GM21786 (cell line): Measurements from ENCODE around the gene PAK3.

Source experiments
- ATAC-seq: cut with Tn5 transposase; IDR thresholded peaks from one replicate; pipeline ENCODE4 v1.9.1; 2021; ENCODE audit not compliant: unreplicated experiment

The PAK3 gene

DNA sequence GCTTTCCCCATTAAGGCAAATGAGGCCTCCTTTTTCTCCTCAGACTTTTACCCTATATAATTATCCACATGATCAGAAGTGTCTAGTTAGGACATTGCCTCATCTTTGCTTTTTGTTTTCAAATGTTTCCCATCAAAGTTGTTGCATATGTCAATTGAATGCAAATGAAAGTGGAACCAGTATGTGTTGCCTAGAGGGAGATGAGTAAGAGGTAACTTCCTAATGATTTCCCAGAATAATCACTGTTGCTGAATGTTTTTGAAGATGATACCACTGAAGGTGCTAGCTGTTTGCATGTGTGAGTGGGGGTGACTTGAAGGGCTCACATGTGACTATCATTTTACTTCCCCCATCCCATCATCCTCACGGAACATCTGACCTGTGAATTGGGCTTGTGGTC lies 33.9 kb downstream of the PAK3 start:
- ATAC-seq: no peak

DNA sequence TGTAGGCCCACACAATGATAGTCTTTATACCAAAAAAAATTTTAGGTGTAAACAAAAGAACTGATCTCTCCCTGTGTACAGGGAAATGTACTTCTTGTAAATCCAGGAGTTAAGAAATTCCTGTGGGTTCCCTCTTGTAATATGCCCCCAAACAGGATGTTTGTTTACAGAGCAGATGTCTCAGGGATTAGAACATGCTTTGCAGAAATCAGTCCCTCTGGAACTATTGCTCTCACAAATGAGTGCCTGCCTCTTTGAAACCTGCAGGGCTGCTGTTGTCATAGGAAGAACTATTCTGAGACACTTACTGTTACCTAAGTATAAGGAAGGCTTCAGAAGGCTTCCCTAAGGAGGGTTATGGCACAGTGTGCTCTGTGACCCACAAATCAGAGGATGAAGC lies 35.6 kb downstream of the PAK3 start:
- no peak for ATAC-seq

- no peak for ATAC-seq
These were observed 37.4 kb downstream of the PAK3 start for GRCh38 chrX:111133389-111133788.

DNA sequence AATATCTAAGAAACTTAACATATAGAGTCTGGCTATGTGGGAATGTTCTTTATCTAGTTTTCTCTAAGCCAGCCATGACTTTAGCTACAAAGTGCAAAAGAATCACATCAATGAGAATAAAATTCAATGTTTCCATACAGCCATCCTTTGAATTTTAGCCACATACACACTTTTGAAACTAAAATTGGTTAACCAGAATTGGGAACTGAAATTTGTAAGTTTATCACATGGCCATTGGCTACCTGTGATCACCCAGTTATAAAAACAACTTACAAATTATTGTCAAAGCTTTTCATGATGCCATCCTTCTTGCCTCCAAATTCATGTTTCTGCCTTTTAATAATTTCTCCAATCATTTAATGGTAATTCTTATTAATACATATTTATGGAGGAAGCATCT lies 49.9 kb downstream of the PAK3 start:
- ATAC-seq: no peak

DNA sequence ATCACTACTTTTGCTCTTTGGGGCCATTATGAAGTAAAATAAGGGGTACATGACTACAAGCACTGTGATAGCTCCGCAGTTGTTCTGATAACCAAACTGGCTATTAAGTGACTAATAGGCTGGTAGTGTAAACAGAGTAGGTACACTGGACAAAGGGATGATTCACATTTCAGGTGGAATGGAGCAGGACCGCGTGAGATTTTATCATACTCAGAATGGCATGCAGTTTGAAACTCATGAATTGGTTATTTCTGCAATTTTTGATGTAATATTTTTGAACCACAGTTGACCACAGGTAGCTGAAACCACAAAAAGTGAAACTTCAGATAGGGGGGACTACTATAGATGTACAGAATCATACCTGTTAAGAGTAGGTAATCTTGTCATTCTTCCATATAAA lies 55.8 kb downstream of the PAK3 start:
- no peak for ATAC-seq

GRCh38 chrX:111159232-111159631 lies 63.2 kb downstream of the PAK3 start:
- ATAC-seq: no peak

- ATAC-seq: no peak
These were observed 68.7 kb downstream of the PAK3 start for GRCh38 chrX:111164728-111165127.

- ATAC-seq: no peak
These were observed 69.9 kb downstream of the PAK3 start for GRCh38 chrX:111165902-111166301.

GRCh38 chrX:111167334-111167733 lies 71.3 kb downstream of the PAK3 start:
- ATAC-seq: no peak

- ATAC-seq: no peak
These were observed 72.3 kb downstream of the PAK3 start for GRCh38 chrX:111168314-111168713.

- no peak for ATAC-seq
These were observed 73.2 kb downstream of the PAK3 start for GRCh38 chrX:111169141-111169540.

DNA sequence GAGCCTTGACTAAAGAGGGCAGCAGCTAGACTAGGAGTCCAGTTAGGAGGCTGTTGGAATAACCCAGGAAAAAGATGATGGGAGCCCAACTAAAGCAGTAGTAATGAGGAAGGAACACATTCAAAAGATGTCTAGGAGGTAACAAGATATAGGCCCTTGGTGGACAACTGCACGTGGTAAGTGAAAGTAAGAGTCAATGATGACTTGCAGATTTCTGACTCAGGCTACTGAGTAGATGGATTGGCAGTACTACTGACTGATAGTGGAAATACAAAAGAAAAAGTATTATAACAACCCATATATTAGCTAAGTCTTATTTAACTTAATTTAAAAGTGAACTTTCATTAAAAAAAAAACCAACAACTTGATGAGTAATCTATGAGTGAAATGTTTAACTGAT lies 74.0 kb downstream of the PAK3 start:
- ATAC-seq: no peak

GRCh38 chrX:111180750-111181240 lies 84.8 kb downstream of the PAK3 start:
- ATAC-seq: no peak

GRCh38 chrX:111181951-111182350 lies 86.0 kb downstream of the PAK3 start:
- ATAC-seq: no peak

GRCh38 chrX:111182997-111183396 lies 87.0 kb downstream of the PAK3 start:
- no peak for ATAC-seq

- ATAC-seq: no peak
These were observed 95.6 kb downstream of the PAK3 start for GRCh38 chrX:111191598-111191997.

DNA sequence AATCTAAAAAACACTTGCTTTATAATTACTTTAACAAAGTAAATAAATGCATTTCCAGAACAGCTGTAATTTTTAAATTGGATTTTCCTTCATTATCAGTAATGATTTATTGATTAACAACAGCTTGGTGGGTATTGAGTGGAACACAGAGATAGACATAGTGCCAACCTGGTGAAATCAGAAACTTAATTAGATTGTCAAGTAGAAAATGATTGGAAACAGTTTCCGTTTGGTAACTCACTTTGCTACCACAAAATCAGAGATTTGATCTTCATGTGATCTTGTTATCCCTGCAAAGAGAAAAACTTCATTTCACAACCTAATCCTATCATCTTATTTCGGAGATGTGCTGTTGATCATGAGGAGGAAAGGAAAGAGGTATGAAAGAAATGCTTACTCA lies 103.5 kb downstream of the PAK3 start:
- ATAC-seq: no peak

GRCh38 chrX:111200327-111200726 lies 104.3 kb downstream of the PAK3 start:
- ATAC-seq: no peak

GRCh38 chrX:111207851-111208250 lies 111.9 kb downstream of the PAK3 start:
- no peak for ATAC-seq

- ATAC-seq: no peak
These were observed 120.4 kb downstream of the PAK3 start for GRCh38 chrX:111216293-111216801.

DNA sequence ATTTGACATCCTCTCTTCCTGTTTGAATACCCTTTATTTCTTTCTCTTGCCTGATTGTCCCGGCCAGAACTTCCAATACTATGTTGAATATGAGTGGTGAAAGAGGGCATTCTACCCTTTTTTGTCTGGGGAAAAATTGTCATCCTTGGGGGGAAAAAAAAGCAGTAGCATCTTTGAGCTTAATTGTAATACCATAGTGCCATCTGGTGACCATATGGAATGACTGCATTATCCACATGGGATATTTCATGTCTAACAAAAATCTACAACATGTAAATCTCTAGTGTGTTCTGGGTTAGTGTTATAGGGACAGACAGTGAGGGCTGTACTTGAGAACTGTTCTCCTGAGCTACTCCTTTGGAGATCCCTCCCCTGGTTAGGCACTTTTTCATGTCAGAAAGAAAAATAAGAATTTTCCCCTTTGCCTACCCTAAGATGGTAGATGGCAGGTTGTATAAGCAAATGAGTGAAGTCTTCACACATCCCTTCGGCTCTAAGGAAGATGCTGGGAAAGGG lies 148.3 kb downstream of the PAK3 start:
- no peak for ATAC-seq

GRCh38 chrX:111254896-111255693 lies 159.1 kb downstream of the PAK3 start:
- ATAC-seq: no peak

DNA sequence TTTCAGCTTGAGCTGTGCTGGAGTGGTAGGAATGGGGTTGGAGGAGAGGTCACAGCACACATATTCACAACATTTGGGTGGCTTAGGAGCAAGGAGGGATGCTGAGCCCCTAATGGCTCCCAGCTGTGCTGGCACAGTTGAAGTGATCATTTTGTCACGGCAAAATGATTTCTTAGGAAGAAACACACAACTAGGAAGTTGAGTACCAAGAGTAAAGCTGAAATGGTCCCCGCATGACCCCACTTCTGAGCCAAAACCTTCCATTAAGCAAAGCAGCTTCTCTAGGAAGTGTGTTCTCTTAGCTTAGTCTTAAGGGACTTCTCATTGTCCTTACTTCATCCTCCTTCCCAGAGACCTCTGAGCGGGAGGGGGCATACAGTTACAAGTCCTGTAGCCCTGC lies 161.7 kb downstream of the PAK3 start:
- no peak for ATAC-seq
